ENCODE data around the gene CTDSP2. TPM values are rescaled to one million over a fixed set of nuclear protein-coding genes. Genes with fewer than 3 reads are reported as not detected.
"Not testable (repeated sequence)": the region's sequence is repeated elsewhere in the genome, so short reads cannot be mapped to it uniquely, and the experiment has no call there.

The CTDSP2 gene, protein sequence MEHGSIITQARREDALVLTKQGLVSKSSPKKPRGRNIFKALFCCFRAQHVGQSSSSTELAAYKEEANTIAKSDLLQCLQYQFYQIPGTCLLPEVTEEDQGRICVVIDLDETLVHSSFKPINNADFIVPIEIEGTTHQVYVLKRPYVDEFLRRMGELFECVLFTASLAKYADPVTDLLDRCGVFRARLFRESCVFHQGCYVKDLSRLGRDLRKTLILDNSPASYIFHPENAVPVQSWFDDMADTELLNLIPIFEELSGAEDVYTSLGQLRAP
- 86.3 TPM for total RNA-seq

DNA sequence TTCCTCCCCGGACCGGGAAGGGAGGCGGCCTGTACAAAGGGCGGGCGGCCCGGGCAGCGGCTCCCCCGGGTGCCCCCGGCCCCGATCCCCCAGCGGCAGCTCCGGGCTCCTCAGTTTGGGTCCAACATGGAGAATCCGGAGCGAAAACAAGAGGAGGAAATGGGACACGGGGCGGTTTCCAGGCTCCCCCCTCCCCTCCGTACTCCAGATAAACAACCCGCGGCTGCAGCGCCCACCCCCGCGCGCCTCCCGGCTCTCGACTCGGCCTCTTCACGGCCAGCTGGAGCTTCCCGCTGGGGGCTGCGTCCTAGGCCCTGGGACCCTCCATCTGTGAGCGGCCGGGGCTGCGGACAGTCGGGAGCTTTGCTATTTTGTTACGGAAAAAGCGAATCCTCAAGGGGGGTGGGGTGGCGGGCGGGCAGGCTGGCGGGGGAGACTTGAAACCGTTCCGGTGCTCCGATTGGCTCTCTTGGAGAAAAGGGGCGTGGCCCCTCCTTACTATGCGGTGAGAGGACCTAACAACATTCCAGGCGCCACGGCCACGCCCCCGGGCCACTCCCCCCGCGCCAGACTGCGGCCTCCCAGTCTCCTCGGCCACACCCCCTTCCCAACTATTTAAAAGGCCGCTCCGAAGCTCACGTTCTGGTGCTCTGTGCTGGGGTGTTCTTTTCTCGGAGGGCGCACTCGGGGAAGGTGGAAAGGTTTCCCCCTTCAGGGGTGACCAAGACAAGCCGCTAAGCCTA, at the start of gene CTDSP2:
TSS of gene CTDSP2 (minus strand) at position 153 of the 743 bp plus-strand sequence. CDS start 294 bp downstream, outside the sequence.
- ATAC-seq (peak; percentile 80), DNase-seq (ENCODE audit: low spot score) (peak; percentile 100)

DNA sequence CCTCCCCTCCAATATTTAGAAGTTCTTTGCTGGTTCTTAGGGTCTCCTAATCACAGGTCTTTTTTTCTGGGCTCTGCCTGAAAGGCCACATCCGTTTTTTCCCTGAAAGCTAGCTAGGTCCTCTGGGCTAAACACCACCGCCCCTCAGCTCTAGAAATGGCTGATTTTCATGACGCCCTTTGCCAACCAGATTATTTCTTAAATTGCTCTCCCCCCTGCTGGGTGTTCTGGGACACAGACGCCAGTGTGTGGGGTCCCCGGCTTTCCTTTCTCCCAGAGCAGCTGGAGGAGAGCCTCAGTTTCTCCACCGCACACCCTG, 49.5 kb upstream of the CTDSP2 start:
- no peak for DNase-seq (ENCODE audit: low spot score)
- peak; percentile 8 for ATAC-seq

DNA sequence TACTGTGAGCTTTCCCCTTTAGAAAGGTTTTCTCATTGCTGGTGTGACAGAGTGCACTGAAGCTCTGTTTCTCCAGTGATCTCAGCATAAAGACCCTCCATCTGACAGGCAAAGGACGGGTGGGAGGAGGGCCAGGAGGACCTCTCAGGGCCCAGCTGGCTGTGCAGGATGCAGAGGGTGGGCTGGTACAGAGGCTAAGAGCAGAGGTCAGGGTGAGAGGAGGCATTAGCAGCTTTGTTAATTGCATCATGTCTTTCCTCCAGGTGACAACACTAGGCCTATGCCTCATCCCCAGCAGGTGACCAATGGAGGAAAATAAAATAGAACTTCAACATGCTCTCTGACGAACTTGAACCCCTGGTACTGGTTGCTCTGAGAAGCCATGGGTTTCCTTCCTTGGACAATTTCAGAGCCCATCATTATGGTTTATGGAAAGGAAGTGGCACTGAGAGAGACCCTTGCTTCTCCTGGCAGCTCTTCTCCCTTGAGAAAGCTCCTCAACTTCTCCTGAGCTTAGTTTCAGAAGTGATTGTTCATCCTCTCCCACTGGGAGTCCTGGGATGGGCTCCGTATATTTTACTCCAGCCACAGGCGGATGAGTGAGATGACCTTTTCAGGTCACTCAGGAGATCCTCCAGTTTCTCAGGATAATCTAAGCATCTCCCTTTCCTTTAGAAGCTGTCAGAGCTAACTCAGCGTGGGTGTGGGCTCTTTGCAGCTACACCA, 49.0 kb upstream of the CTDSP2 start:
- ATAC-seq (no peak), DNase-seq (ENCODE audit: low spot score) (no peak)

DNA sequence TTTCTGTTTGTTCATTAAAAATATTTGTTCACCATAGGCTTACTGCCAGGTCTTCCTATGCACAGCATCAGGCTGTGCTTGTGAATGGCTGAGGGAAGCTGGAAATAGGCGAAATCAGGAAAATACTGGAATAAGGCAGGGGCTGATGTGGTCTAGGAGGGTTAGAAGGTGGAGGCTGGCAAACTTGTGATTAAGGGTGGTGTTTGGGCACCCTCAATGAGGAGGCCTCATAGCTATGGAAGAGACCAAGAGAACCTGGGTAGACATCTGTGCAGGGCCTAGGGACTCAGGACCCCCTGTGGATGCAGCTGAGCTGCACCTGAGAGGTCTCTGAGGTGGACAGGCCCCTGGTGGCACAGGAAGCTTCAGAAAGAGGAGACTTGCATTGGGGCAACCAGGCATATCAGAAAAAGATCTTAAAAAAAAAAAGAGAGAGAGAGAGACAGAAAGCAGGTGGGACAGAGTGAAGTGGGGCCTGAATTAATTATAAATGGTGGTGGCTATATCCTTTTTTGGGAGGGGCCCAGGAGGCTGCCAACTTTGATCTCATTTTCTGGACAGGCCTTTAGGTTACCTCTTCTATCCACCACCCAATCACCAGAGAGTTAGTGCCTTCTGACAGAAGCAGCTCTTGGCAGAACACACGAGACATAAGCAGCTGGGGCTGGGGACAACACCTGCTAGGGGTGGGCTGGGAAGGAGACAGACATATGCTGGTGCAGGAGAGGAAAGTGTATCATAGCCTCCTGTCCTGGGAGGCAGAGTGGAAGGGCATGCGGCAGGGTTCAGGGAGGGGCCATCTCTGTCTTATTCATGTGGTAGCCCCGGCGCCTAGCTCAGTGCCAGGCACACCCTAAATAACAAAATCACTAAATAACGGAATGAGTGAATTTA, 48.1 kb upstream of the CTDSP2 start:
- ATAC-seq (no peak), DNase-seq (ENCODE audit: low spot score) (no peak)

DNA sequence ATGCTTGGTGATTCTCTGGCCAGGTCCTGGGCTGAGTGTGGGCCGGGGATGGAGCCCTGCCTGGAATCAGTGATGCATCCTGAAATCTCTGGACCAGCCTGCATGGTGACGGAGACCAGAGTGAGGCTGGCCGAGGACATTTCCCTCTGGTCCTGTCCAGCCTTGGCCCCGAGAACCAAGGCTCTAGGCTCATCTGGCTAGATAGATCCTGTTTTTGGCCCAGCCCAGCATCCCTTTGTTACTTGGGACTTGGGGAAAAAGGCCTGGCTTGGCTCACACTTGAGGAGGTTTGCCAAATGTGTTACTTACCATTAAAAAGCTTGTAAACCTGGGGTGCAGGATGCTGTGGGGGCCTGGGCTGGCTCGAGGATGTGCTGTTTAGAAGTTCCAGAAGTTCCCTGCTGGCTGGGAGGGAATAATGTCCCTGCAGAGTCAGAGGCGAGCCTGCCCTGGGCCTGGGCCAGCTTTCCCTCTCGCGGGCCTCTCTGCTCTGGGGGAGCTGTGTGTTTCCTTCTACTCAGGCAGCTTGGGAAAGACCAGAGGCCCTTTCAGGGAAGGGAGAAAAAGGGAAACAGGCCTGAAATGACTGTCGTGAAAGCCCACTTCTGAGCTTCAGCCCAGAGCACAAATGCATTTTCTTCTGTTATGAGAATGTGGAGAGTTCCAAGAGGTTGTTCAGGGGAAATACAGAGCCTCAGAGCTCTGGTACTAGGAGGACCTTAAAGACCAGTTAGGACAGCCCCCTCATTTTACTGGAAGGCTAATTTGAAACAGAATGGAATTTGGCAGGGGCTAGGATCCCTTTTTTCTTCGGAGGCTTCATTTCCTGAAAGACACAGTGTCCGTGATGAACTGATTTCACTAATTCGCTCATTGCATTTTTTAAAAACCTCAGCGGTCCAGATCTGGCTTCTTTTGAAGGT, 47.2 kb upstream of the CTDSP2 start:
- ATAC-seq, result peak; percentile 45
- peak; percentile 58 for DNase-seq (ENCODE audit: low spot score)

DNA sequence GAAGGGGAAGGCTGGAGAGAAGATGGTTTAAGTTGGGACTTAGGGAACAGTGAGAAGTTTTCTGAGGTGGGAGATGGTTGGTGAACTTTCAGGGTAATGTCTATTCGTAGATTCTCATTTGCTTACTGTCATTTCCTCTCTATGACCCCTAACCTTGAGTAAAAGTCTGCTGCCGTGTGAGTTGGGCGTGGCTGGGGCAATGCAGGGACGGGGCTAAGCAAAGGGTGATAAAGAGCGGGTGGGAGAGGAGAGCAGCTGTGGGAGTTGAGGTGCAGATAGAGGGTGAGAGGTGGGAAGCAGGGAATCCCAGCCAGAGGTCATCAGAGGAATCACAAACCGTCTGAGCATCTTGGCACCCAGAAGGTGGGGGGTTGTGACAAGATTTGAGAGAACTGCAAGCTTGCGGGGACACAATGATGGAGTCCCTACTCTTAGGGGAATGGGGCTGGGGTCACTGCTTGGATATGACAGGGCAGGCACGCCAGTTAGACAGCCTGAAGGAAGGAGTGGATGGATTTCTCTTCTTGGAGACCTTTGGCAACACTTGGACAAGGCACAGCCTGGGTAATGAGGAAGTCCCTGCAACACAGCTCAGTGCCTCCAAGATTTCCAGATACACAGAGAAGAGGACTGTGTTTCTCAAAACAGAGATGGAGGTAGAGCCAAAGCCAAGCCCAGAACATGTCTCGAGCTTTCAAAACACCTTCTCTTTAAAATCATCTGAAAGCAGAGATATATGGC, 45.9 kb upstream of the CTDSP2 start:
- no peak for ATAC-seq
- DNase-seq (ENCODE audit: low spot score), result no peak

DNA sequence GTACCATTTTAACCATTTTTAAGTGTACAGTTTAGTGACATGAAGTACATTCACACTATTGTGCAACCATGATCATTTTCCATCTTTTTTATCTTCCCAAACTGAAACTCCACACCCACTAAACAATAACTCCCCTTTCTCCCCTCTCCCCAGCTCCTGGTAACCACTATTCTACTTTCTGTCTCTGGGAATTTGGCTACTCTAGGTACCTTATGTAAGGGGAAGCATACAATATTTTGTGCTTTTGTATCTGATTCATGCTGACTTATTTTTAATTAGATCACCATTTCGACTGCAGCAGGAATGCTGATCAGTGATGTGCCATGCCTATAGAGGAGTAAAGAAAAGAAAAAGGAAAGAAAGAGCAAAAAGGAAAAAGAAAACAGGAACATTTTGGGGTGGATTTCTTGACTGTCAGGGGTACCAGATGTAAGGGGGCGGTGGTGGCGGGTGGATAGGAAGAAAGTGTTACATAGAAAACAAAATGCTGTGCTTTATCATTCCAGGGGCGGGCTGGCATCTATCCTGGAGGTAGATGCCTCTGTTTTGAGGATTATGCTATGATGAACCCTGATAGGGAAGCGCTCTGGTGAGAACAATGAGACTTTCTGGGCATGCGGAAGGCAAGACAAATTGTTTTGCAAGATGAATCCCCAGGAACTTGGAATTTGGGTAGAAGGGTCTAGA, 45.2 kb upstream of the CTDSP2 start:
- no peak for DNase-seq (ENCODE audit: low spot score)

DNA sequence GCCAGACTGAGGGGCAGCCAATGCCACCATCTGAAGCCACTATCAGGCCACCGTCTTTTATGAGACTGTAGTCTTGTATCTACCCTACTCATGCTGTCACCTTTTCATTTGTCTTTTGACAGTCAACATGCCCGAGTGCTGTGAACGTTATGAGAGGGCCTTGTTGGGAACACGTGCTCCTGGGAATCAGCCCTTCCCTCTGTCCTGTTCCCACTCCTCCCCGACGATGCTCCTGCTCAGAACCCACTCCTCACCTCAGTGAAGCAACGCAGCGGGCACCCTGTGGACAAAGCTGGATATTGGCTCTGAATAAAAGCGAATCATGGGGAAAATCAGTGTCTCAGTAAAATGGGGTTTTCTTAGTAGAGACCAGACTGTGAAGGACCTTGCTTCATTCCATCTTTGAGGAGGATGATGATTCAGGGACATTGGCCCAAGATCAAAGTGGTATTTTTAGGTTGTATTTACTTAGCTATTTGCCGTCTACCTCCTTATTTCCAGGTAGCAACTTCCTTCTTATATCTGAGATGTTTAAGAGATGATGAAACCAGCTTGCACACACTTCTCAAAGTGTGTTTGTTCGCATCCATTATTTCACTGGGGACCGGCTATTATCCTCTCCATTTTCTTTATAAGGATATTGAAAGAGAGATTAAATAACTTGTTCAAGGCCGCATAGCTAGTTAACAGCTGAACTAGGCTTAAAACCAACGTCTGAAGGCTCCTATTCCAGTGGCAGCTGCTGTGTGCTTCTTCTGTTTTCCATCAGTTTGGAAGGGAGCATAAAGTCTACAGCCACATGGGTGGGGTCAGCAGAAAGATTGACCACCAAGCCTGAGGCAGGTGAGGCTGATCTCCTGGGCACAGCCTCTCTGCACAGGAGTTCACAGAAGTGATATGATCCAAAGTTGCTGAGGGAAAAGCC, 43.9 kb upstream of the CTDSP2 start:
- DNase-seq (ENCODE audit: low spot score), result no peak
- ATAC-seq, result no peak

More for the DNA sequence above, 45.2 kb upstream of the CTDSP2 start:
- ATAC-seq, result no peak

DNA sequence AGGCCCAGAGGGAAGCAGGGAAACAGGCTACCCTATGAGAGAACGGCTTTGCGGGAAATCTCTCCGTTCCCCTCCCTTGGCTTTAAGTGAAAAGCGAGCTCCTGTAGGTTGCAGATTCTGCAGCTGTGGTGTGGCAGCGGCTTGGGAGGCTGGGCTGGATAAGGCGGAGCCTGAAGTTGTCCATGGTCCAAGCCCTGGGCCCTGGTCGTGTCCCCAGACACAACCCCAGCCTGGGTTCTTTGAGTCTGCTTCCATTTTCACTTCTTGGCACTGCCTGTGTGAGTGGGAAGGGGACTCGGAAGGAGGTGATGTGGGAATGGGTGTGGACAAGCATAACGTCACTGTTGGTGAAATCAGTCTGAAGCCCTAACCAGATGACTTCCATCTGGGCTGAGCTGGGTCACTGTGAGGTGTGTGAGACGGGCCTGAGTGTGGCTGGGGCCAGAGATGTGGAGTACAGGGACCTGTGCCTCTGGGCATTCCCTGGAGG, 43.0 kb upstream of the CTDSP2 start:
- DNase-seq (ENCODE audit: low spot score), result no peak

DNA sequence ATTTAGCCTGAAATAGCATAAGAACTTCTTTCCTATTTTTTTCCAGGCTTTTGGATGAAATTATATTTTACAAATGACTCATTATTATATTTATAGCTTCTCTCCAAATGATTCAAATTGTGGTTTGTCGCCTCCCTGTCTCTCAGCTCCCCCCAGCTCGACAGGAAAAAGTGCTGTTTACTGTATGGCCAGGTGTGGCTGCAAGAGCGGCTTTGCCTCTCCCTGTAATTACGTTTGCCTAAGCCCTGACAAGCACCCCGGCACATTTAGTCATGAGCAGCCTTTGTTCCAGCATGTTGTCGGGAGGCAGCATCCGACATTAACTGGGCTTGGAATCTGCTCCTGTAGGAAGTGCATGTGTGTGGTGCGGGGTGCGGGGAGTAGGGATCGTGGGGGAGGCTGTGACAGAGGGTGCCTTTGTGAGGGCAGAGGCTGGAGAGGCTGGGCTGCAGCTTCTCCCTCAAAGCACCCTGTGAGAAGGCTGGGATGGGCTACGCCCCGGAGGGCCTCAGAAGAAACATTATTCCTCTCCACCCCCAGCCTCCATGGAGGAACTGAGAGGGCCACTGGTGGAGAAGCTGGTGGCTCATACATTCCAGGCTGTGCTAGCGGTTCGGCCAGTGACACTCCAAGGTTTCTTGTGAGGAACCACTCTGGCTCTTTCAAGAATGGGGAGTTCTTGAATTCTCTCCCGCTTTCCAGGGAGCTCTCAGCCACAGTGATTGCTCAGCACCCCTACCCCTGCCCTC, 42.1 kb upstream of the CTDSP2 start:
- DNase-seq (ENCODE audit: low spot score), result no peak
- ATAC-seq, result no peak

More for the DNA sequence above, 43.0 kb upstream of the CTDSP2 start:
- no peak for ATAC-seq

DNA sequence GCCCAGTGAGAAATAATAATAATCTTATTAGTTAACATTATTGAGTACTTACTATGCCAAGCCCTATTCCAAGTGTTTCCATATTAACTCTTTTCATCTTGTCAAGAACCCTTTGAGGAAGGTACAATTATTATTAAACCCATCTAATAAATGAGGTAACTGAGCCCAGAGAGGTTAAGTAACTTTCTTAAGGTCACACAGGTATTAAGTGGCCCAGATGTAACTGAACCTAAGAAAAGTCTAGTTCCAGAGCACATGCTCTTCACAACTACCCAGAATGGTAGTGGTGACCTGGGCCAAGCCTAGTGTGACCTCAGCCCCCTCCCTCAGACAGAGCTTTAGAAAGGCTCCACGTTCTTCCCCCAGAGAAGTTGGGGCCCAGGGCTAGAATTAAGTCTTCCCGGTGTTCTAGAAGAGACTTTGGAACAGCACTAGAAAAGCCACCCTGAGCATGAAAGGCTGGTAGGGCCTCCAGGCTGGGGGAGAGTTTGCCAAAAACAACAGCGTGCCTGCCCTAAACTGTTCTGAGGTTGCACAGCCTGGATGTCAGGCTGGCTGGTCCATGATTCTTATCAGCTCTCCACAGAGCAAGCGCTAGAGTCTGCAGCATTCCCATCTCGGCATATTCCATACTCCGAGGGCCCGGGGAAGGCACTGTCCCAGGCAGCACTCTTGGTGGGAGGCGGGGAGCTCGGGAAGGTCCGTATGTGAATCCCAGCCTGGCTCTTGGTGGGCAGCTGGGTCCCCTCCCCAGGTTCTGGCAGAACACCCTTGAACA, 41.3 kb upstream of the CTDSP2 start:
- ATAC-seq (no peak), DNase-seq (ENCODE audit: low spot score) (no peak)

DNA sequence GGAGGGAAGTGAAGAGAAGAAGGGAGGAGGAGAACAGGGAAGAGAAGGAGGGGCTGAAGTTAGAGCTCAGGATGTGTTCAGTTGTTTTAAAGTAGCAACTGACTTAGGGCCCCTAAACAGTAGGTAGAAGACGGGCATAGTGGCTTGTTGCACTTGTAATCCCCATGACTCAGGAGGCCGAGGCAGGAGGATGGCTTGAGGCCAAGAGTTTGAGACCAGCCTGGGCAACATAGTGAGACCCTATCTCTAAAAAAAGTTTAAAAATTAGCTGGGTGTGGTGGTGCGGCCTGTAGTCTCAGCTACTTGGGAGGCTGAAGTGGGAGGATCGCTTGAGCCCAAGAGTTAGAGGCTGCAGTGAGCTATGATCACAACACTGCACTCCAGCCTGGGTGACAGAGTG, 40.4 kb upstream of the CTDSP2 start:
- DNase-seq (ENCODE audit: low spot score); ATAC-seq: not testable (repeated sequence)

DNA sequence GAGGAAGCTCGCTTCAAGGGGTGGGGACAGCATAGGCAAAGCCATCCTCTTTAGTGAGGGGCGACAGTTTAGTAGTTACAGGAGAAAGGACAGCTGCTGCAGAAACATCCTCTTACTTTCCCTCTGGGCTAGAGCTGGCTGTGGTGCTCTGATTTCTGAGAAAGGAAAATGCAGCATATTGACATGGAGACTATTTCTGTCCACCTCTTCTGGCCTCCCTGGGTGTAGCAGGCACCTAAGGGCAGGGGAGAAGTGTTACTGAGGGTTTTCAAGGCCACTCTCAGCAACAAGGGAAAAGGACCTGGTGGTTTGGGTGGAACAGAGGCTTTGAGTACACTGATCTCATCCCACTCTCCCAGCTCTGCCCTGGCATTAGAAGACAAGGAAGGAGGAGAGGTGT, 40.0 kb upstream of the CTDSP2 start:
- DNase-seq (ENCODE audit: low spot score) (no peak), ATAC-seq (no peak)

DNA sequence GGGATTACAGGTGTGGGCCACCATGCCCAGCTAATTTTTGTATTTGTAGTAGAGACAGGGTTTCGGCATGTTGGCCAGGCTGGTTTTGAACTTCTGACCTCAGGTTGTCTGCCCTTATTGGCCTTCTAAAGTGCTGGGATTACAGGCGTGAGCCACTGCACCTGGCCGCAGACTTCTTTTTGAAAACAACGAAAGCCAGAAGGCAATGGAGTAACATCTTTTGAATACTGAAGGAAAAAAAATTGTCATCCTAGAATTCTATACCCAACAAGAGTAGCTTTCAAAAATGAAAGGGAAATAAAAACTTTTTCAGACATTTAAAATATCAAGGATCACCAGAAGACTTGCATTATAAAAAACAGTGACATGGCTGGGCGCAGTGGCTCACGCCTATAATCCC, 38.7 kb upstream of the CTDSP2 start:
- DNase-seq (ENCODE audit: low spot score), result no peak
- ATAC-seq, result no peak

DNA sequence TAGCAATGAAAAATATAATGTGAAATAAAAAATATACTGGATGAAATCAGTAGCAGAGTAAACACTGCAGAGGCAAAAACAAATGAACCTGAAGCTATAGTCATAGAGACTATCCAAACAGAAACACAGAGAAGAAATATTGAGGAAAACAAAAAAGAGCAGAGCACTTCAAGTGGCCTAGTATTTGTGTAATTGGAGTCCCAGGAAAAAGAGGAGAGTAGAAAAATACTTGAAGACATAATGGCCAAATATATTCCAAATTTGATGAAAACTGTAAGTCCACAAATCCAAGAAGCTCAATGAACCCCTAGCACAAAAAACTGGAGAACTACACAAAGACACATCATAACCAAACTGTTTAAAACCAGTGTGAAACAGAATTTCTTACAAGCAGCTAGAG, 37.2 kb upstream of the CTDSP2 start:
- ATAC-seq (no peak), DNase-seq (ENCODE audit: low spot score) (no peak)

DNA sequence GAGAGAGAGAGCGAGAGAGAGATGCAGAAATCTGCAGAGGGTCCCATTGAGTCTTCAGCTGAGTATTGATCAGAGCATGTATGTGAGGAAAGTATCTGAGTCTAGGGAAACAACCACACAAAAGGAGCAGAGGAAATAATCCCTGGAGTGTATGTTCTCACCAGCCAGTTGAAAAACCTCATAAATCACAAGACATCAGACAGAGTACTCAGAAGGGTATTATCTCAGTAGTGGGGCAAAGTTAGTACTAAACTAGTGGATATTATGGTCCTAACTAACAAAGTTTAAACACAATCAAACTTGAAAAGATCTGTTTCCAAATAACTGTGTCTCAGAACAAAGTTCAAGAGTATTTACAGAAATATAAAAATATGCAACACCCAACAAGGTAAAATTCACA, 36.5 kb upstream of the CTDSP2 start:
- no peak for ATAC-seq
- no peak for DNase-seq (ENCODE audit: low spot score)
